Activated CD8-positive, alpha-beta memory T cell treated with anti-CD3 and anti-CD28 coated beads, Interleukin-2, amount 50 U/mL, for 1 hour (primary cell): ENCODE data around the gene LILRA2.
"Not testable (repeated sequence)": the region's sequence is repeated elsewhere in the genome, so short reads cannot be mapped to it uniquely, and the experiment has no call there.

Experiments
- DNase-seq: peaks from one replicate; pipeline ENCODE4 v3.0.0-alpha.2; 2020; ENCODE audit errors: extremely low read depth

Gene LILRA2

GRCh38 chr19:54609356-54609791 is 35.8 kb downstream of the LILRA2 start:
- no peak for DNase-seq

- no peak for DNase-seq
Measured at GRCh38 chr19:54612428-54612827, 38.8 kb downstream of the LILRA2 start.

GRCh38 chr19:54614726-54615125 is 41.1 kb downstream of the LILRA2 start:
- DNase-seq, result no peak

GRCh38 chr19:54616057-54616456 is 42.5 kb downstream of the LILRA2 start:
- no peak for DNase-seq

- no peak for DNase-seq
Measured at GRCh38 chr19:54616821-54617560, 43.4 kb downstream of the LILRA2 start.

GRCh38 chr19:54620464-54620863 is 46.9 kb downstream of the LILRA2 start:
- DNase-seq, result no peak

- no peak for DNase-seq
Measured at GRCh38 chr19:54622431-54622830, 48.8 kb downstream of the LILRA2 start.

- DNase-seq, result not testable (repeated sequence)
Measured at GRCh38 chr19:54624234-54624633, 50.6 kb downstream of the LILRA2 start.

- DNase-seq, result not testable (repeated sequence)
Measured at GRCh38 chr19:54624934-54625730, 51.5 kb downstream of the LILRA2 start.

- no peak for DNase-seq
Measured at GRCh38 chr19:54626757-54627156, 53.2 kb downstream of the LILRA2 start.

GRCh38 chr19:54627912-54628311 is 54.3 kb downstream of the LILRA2 start:
- DNase-seq, result not testable (repeated sequence)

- not testable (repeated sequence) for DNase-seq
Measured at GRCh38 chr19:54630262-54630661, 56.7 kb downstream of the LILRA2 start, which contains the start of gene LILRB1. LILRB1 (plus strand) TSS chr19:54630484; CDS start chr19:54631074, 590 bp downstream.

GRCh38 chr19:54630782-54631181 is 57.2 kb downstream of the LILRA2 start:
- no peak for DNase-seq

GRCh38 chr19:54631489-54632337 is 58.1 kb downstream of the LILRA2 start:
- not testable (repeated sequence) for DNase-seq

- DNase-seq, result not testable (repeated sequence)
Measured at GRCh38 chr19:54632517-54632916, 58.9 kb downstream of the LILRA2 start.

- DNase-seq, result no peak
Measured at GRCh38 chr19:54633401-54633800, 59.8 kb downstream of the LILRA2 start.

- DNase-seq, result not testable (repeated sequence)
Measured at GRCh38 chr19:54636081-54636480, 62.5 kb downstream of the LILRA2 start.

- DNase-seq, result no peak
Measured at GRCh38 chr19:54638683-54639082, 65.1 kb downstream of the LILRA2 start.
